GM19023 (cell line): ENCODE measurements around the gene BANK1.
A peak's percentile ranks its signal among the peaks of the same experiment; 100 is the strongest.

Source experiments
- ATAC-seq: cut with Tn5 transposase; IDR thresholded peaks from one replicate; pipeline ENCODE4 v1.9.1; 2021; ENCODE audit warnings: mild to moderate bottlenecking, moderate library complexity; ENCODE audit not compliant: unreplicated experiment

The BANK1 gene

DNA sequence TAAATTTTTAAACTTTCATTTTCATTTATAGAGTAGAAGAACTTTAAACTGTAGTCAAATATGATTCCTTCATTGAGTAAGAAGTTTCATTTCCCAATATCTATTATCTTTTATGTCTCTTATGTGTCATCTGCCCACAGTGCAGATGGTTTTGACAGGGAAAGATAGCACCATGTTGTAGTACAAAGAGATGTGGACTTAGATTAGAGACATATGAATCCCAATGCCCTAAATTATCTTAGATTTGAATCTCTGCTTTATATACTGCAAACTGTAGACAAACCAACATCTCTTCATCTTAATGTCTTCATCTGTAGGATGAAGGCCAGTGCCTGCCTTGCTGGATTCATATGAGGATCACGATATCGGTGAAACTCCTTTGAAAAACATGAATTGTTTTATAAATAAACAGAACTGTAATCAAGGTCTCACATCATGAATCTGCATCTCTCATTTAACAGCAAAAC lies 217.5 kb downstream of the BANK1 start:
- peak; percentile 94 for ATAC-seq

GRCh38 chr4:102008711-102009110 lies 218.2 kb downstream of the BANK1 start:
- ATAC-seq, result no peak

DNA sequence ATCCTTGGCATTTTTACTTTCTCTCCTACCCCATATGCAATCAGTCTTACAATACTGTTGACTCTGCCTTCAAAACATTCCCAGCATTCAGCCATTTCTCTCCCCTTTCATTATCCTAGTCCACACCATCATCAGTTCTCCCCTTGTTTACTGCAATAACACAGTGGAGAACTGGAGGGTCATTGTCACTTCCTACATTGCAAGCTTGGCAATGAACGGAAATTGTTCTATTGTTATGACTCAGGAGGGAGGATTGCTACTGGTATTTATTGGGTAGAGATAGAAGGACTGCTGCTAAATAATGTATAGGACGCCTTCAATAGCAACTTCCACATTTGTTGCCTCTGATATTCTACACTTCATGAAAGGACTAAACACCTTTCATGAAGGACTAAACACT lies 231.8 kb downstream of the BANK1 start:
- no peak for ATAC-seq

- no peak for ATAC-seq
Observed at GRCh38 chr4:102027961-102028360, 237.4 kb downstream of the BANK1 start.

- ATAC-seq, result no peak
Observed at GRCh38 chr4:102031406-102031805, 240.9 kb downstream of the BANK1 start.

GRCh38 chr4:102036016-102036415 lies 245.5 kb downstream of the BANK1 start:
- ATAC-seq, result no peak

DNA sequence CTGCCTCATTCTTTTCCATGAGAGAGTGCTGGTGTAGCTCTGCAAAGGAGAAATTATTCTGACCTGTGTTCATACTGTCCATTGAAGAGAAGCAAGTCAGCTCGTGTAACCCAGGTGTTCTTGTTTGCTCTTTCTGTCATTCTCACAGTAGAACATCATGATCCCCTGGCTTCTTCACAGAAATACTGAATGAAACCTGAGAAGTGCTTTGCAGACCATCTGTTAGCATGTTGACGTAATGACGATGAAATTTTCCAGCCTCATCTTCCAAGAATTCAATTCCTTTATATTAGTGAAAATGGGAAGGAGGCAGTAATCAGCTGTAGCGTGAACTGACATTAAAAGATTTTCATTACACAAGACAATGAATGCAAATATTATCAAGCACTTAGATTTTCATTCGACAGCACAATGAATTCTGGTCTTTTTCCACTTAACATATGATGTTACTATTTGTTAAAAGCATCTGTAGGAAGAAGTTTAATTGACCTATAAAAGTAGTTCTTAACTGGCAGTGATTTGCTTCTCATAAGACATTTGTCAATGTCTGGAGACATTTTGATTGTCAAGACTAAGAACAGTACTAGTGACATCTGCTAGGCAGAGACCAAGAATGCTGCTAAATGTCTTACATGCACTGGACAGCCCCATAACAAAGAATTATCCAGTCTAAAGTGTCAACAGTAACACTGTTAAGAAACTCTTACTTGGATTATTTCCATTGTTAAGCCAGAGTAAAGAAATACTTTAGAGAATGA lies 246.3 kb downstream of the BANK1 start:
- no peak for ATAC-seq

GRCh38 chr4:102037566-102037965 lies 247.0 kb downstream of the BANK1 start:
- ATAC-seq, result no peak

- ATAC-seq, result no peak
Observed at GRCh38 chr4:102042871-102043802, 252.6 kb downstream of the BANK1 start.

- no peak for ATAC-seq
Observed at GRCh38 chr4:102047616-102048015, 257.1 kb downstream of the BANK1 start.

DNA sequence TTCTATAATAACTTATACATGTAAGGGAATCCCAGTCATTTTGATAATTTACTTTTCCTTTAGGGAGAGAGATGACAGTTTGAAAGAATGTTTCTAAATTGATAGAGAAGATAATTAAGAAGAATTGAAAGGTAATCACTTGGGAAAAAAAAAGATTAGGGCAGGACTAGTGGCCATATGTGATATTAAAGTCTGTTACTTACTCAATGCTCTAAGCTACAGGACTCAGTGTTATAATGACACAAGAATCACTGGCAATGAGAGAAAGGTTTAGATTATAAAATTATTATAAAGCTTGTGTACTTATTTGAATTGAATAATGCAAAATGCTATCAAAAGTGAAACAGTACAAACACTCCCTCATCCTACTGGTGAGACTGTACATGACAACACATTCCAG lies 265.3 kb downstream of the BANK1 start:
- ATAC-seq, result no peak

- ATAC-seq, result no peak
Observed at GRCh38 chr4:102057122-102057521, 266.6 kb downstream of the BANK1 start.

GRCh38 chr4:102061133-102061532 lies 270.6 kb downstream of the BANK1 start:
- ATAC-seq, result peak; percentile 91

DNA sequence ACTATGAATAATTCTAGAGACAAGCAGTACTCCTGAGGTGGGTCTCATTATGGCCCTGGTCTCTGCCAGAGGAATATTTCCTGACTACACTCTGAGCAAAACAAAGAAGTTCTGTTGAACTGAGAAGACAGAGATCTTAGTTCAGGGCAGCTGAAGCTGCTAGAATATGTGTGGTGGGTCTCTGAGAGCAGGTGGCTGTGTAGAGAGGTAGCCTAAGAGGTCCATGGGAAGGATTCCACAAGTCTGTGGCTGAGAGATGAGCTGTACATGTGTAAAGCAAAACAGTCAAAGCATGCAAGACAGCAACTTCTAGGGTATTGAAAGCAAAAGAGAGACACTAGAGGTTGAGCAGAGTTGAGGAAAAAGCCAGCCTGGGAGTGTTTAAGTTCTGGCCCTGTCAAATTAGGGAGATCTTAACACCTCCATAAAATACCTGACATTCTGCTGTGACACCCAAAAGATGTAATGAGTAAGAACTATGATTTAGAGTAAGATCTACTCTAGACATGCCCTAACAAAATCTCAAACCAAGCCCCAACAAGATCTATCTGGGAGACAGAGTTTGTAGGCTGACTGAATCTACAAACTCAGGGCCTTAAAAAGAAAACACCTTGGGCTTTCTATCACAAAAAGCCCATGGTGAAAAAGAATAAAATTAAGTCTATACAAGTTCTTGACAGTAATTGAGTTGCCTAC lies 274.4 kb downstream of the BANK1 start:
- ATAC-seq, result no peak

- no peak for ATAC-seq
Observed at GRCh38 chr4:102076622-102077021, 286.1 kb downstream of the BANK1 start.

DNA sequence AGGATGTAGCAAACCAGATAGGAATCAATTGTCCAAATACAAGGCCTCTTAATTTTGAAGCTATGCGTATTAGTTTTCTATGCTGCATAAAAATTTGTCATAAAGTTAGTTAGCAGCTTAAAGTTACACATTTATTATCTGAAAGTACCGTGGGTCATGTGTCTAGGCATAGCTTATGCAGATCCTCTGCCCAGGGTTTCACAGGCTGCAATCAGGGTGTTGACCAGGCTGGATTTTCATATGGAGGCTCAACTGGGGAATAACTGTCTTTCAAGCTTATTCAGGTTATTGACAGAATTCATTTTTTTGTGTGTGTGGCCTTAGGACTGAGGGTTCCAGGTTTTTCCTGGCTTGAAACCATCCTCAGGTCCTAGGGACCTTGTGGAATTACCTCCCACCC lies 289.7 kb downstream of the BANK1 start:
- no peak for ATAC-seq

- ATAC-seq, result no peak
Observed at GRCh38 chr4:102089850-102090621, 299.5 kb downstream of the BANK1 start.

- ATAC-seq, result no peak
Observed at GRCh38 chr4:102091656-102092055, 301.1 kb downstream of the BANK1 start.

GRCh38 chr4:102094481-102094880 lies 304.0 kb downstream of the BANK1 start:
- no peak for ATAC-seq

GRCh38 chr4:102103368-102103767 lies 312.8 kb downstream of the BANK1 start:
- ATAC-seq, result no peak

- ATAC-seq, result no peak
Observed at GRCh38 chr4:102104278-102104677, 313.7 kb downstream of the BANK1 start.
